Inflammatory macrophage treated with lipopolysaccharide for 4 hours (primary cell): ENCODE results near the gene EMILIN1.

Experiments used
- DNase-seq: peaks from one replicate; pipeline ENCODE4 v3.0.0-alpha.2; 2020

The EMILIN1 gene

GRCh38 chr2:27127883-27128667, 49.7 kb downstream of the EMILIN1 start:
- DNase-seq, result no peak

DNA sequence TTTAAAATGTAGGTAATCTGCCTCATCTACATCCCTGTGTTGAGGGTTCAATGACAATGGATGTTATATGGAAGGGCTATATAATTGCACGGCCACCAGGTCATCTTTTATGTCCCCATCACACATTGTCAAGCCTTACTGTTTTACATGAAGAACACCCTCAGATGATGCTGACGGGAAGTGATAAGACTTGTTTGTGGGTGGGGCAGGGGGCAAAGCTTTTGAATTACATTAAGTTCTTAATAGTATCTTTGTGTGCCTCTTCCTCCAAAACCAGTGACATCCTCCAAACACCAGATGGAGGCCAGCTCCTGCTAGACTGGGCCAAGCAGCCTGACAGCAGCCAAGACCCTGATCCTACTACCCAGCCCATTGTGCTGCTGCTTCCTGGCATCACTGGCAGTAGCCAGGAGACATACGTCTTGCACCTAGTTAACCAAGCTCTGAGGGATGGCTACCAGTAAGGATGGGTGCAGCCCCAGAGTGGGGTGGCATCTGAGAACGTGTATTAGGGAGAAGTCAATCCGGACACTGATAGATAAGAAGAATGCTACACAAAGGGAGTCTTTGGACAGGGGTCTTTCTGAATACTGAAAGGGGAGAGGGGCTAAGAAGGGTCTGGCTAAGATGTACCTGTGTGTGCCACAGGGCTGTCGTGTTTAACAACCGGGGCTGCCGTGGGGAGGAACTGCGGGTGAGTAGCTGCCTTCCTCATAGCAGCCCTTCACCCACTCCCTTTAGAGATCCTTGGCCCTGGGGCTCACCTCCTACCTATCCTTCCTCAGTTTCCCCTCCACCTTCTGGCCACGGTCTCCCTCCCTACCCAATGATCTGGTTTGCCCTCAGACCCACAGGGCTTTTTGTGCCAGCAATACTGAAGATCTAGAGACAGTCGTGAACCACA, 50.5 kb downstream of the EMILIN1 start:
- no peak for DNase-seq

DNA sequence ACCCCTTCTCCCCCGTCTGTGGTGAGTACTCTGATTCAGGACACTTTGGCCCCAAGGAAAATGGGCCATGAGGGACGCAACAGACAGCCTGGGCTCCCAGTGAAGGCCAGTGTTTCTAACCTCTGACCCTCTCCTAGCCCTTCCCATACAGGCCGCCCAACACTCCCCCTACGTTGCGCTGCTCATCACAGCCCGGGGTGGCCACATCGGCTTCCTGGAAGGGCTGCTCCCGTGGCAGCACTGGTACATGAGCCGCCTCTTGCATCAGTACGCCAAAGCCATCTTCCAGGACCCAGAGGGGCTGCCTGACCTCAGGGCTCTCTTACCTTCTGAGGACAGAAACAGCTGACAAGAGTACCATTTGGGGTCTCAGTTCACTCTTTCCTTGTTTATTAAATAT, 52.0 kb downstream of the EMILIN1 start:
- no peak for DNase-seq

DNA sequence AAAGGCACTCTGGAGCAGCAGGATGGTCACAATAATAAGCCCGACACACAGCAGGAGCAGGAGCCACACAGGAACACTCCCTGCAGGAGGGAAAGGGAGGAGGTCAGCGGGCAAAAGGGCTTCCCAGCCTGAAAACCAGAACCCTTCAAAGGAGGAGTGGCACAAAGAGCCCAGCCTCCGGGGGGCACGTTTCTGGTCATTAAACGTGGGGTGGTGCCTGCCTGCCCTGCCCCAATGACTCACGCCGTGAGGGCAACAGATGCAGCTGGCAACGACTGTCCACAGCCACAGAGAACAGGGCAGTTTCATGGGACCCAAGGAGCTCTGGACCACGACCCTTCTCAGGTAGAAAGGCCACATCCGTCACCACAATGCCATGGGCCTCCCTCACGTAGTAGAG, 53.0 kb downstream of the EMILIN1 start:
- no peak for DNase-seq

- DNase-seq, result peak; percentile 20
Measured at GRCh38 chr2:27133195-27133875, 54.9 kb downstream of the EMILIN1 start.

- peak; percentile 98 for DNase-seq
Measured at GRCh38 chr2:27133905-27134780, 55.7 kb downstream of the EMILIN1 start, which contains the start of gene PREB. TSS of gene PREB (minus strand) at chr2:27134636. CDS start at chr2:27134421, 215 bp downstream.

GRCh38 chr2:27134781-27135477, 56.5 kb downstream of the EMILIN1 start:
- no peak for DNase-seq

- peak; percentile 19 for DNase-seq
Measured at GRCh38 chr2:27135478-27135955, 57.1 kb downstream of the EMILIN1 start.
